T-helper 17 cell (primary cell): ENCODE measurements around the gene TOB1. TPM values are rescaled to one million over a fixed set of nuclear protein-coding genes. Genes with fewer than 3 reads are reported as not detected.

Experiments
- ATAC-seq: fragments of 150-1000 bp; cut with Tn5 transposase; 2 replicates; pipeline ENCODE4 v1.10.0; 2021; ENCODE audit warnings: mild to moderate bottlenecking, moderate library complexity
- DNase-seq, 3 donors: peaks; one replicate each; pipeline versions ENCODE4 v3.0.0 to v3.0.0-alpha.2; 2020 to 2021
- H3K9me3 ChIP-seq: one replicate; pipeline ENCODE4 v1.7.0; 2013; ENCODE audit warnings: low read length, mild to moderate bottlenecking; ENCODE audit not compliant: control insufficient read depth, poor library complexity, severe bottlenecking
- H3K27ac Mint-ChIP-seq: one replicate; pipeline ENCODE4 v1.8.0; 2022; ENCODE audit warnings: mild to moderate bottlenecking, moderate library complexity, mixed read lengths
- H3K27me3 Mint-ChIP-seq: one replicate; pipeline ENCODE4 v1.8.0; 2022; ENCODE audit warnings: mixed read lengths
- H3K36me3 Mint-ChIP-seq: one replicate; pipeline ENCODE4 v1.8.0; 2022; ENCODE audit warnings: low read depth, mixed read lengths
- H3K4me1 Mint-ChIP-seq: one replicate; pipeline ENCODE4 v1.8.0; 2022; ENCODE audit warnings: mild to moderate bottlenecking, mixed read lengths
- H3K4me3 Mint-ChIP-seq: one replicate; pipeline ENCODE4 v1.8.0; 2022; ENCODE audit warnings: mild to moderate bottlenecking, moderate library complexity, mixed read lengths
- total RNA-seq, 4 donors: library from RNA in 2 of 4; stranded (reverse) in 2 of 4; gene quantifications; one replicate each; pipeline ENCODE4 v1.2.3 and lab custom pipeline; 2022 to 2026

The TOB1 gene
- total RNA-seq, 2 donors from 2014 or later, result 226 to 358 TPM

GRCh38 chr17:50820651-50821050, 45.5 kb downstream of the TOB1 start:
- no peak for DNase-seq
- no peaks in the 10 kb centered on the region for H3K9me3 ChIP-seq
- Mint-ChIP-seq H3K27ac (no peak overlapping the region), H3K4me1 (peaks cover 11% of the 10 kb centered on the region), H3K4me3 (no peak overlapping the region), H3K27me3 (peaks cover 28% of the 10 kb centered on the region), H3K36me3 (peaks cover 6% of the 10 kb centered on the region)
- no peak for ATAC-seq

- Mint-ChIP-seq H3K27me3 (peaks cover 28% of the 10 kb centered on the region), H3K4me3 (no peak overlapping the region), H3K27ac (no peak overlapping the region), H3K4me1 (peaks cover 13% of the 10 kb centered on the region), H3K36me3 (peaks cover 6% of the 10 kb centered on the region)
- ATAC-seq (no peak), DNase-seq (no peak)
- no peaks in the 10 kb centered on the region for H3K9me3 ChIP-seq
Measured at GRCh38 chr17:50818921-50819657, 47.1 kb downstream of the TOB1 start.

DNA sequence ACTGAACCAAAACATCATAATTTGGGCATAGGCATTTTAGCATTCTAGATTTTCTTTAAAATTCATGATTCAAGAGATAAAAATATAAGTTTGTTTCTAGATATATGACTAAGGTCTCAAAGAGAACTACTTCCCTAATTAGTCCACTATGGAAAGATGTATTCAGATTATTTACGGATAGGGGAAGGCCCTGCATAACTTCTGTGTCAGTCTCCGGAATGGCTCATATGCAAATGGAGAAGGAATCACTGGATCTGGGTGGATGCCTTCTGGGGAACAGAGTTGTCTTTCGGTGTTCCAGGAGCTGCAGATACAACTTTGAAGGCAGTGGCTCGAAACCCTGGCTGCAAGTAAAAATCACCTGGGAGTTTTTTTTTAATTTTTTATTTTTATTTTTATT, 47.9 kb downstream of the TOB1 start:
- H3K9me3 ChIP-seq, result no peaks in the 10 kb centered on the region
- Mint-ChIP-seq H3K27ac (no peak overlapping the region), H3K36me3 (peaks cover 8% of the 10 kb centered on the region), H3K4me1 (peaks cover 13% of the 10 kb centered on the region), H3K4me3 (no peak overlapping the region), H3K27me3 (peaks cover 28% of the 10 kb centered on the region)
- DNase-seq (no peak), ATAC-seq (no peak)

GRCh38 chr17:50817838-50818237, 48.3 kb downstream of the TOB1 start:
- Mint-ChIP-seq H3K27me3 (peaks cover 28% of the 10 kb centered on the region), H3K36me3 (peaks cover 8% of the 10 kb centered on the region), H3K27ac (no peak overlapping the region), H3K4me1 (peaks cover 13% of the 10 kb centered on the region), H3K4me3 (no peak overlapping the region)
- DNase-seq, result no peak
- no peaks in the 10 kb centered on the region for H3K9me3 ChIP-seq
- no peak for ATAC-seq

- ATAC-seq (peak; percentile 80), DNase-seq (peak; percentile 35 to 56 (median 55))
- H3K4me1 Mint-ChIP-seq, result peaks cover 13% of the 10 kb centered on the region
- peaks cover 28% of the 10 kb centered on the region for H3K27me3 Mint-ChIP-seq
- no peak overlapping the region for H3K4me3 Mint-ChIP-seq
- no peak overlapping the region for H3K27ac Mint-ChIP-seq
- H3K9me3 ChIP-seq, result no peaks in the 10 kb centered on the region
- peaks cover 8% of the 10 kb centered on the region for H3K36me3 Mint-ChIP-seq
Measured at GRCh38 chr17:50816771-50817751, 49.1 kb downstream of the TOB1 start.

DNA sequence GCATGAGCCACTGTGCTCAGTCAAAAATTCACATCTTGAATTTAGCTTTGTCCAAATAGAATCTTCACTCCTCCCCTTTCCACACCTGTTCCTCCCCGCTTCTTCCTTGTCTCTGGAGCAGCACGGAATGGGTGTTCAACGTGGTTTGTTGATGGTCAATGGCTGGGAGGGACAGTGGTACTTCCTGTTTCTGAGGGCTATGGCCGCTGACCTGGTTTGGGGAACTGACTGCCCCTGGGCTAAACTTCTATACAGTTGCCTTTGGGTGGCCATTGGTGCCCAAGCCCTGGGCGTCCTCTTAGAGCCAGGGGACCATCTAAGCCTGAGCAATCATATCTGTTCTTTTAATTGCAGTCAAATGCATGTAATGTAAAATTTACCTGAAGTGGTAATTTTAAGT, 49.9 kb downstream of the TOB1 start:
- Mint-ChIP-seq H3K4me3 (no peak overlapping the region), H3K36me3 (peaks cover 8% of the 10 kb centered on the region), H3K4me1 (peaks cover 15% of the 10 kb centered on the region), H3K27ac (no peak overlapping the region), H3K27me3 (peaks cover 24% of the 10 kb centered on the region)
- ATAC-seq (no peak), DNase-seq (no peak)
- no peaks in the 10 kb centered on the region for H3K9me3 ChIP-seq

- H3K36me3 Mint-ChIP-seq, result peaks cover 8% of the 10 kb centered on the region
- no peak for ATAC-seq
- H3K27me3 Mint-ChIP-seq, result peaks cover 21% of the 10 kb centered on the region
- H3K27ac Mint-ChIP-seq, result peak overlapping the region; percentile 43
- DNase-seq, result no peak
- H3K4me3 Mint-ChIP-seq, result no peak overlapping the region
- no peaks in the 10 kb centered on the region for H3K9me3 ChIP-seq
- peaks cover 15% of the 10 kb centered on the region for H3K4me1 Mint-ChIP-seq
Measured at GRCh38 chr17:50815400-50815799, 50.8 kb downstream of the TOB1 start.

GRCh38 chr17:50813583-50813982, 52.6 kb downstream of the TOB1 start:
- peaks cover 2% of the 10 kb centered on the region for H3K36me3 Mint-ChIP-seq
- H3K27ac Mint-ChIP-seq, result no peak overlapping the region
- no peaks in the 10 kb centered on the region for H3K9me3 ChIP-seq
- peaks cover 18% of the 10 kb centered on the region for H3K27me3 Mint-ChIP-seq
- ATAC-seq, result no peak
- H3K4me3 Mint-ChIP-seq, result no peak overlapping the region
- peaks cover 8% of the 10 kb centered on the region for H3K4me1 Mint-ChIP-seq
- no peak for DNase-seq

Other genes with a start within 250 kb of the TOB1 start
- 10 to 100 TPM in 1 of 2 donors, 1 to 10 TPM in 1; 3.3 to 58.0 TPM for gene ABCC3, start 231.5 kb downstream of the TOB1 start, total RNA-seq
- gene ANKRD40, start 158.4 kb downstream of the TOB1 start, total RNA-seq, result 10 to 100 TPM; 24.3 to 25.6 TPM
- gene LUC7L3, start 146.8 kb downstream of the TOB1 start, total RNA-seq, result 100 to 1,000 TPM; 129 to 155 TPM
- gene ANKRD40CL, start 98.8 kb downstream of the TOB1 start, total RNA-seq, result not detected
- not detected for gene WFIKKN2, start 30.8 kb downstream of the TOB1 start, total RNA-seq